ENCODE data around the gene ANKS6.

ANKS6 gene

DNA sequence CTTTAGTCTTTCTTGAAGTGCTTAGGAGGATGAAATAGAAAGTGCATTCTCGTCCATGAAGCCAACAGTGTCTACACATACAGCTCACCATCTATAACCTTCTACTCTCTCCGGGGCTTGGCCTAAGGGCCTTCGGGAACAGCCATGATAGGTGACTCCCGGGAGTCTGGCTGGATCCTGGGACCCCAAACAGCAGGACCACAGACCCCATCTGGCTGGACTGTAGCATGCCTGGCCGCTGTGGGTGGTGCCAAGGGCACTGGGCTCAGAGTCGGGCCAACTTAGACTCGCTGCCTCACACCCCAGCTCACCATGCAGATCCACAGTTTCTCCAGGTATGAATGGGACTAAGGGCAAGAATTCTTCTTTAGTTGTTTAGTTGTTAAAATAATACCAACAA is 104.0 kb downstream of the ANKS6 start:
- H3K4me2 ChIP-seq (ENCODE audit: low read length), result no peak overlapping the region
- no peak overlapping the region for H3K4me3 ChIP-seq (ENCODE audit: low read length)
- H3K36me3 ChIP-seq (ENCODE audit: control insufficient read depth, low read length), result no peaks in the 10 kb centered on the region
- H3K9me3 ChIP-seq (ENCODE audit: control insufficient read depth, insufficient read depth, low read length), result no peaks in the 10 kb centered on the region
- no peaks in the 10 kb centered on the region for H3F3A ChIP-seq (ENCODE audit: control insufficient read depth, insufficient read depth)
- no peak for TF ChIP-seq EZH2phosphoT487 (IDR thresholded peaks at IDR 0.05; ENCODE audit: borderline replicate concordance, low read length)
- TF ChIP-seq, protein P1, sequence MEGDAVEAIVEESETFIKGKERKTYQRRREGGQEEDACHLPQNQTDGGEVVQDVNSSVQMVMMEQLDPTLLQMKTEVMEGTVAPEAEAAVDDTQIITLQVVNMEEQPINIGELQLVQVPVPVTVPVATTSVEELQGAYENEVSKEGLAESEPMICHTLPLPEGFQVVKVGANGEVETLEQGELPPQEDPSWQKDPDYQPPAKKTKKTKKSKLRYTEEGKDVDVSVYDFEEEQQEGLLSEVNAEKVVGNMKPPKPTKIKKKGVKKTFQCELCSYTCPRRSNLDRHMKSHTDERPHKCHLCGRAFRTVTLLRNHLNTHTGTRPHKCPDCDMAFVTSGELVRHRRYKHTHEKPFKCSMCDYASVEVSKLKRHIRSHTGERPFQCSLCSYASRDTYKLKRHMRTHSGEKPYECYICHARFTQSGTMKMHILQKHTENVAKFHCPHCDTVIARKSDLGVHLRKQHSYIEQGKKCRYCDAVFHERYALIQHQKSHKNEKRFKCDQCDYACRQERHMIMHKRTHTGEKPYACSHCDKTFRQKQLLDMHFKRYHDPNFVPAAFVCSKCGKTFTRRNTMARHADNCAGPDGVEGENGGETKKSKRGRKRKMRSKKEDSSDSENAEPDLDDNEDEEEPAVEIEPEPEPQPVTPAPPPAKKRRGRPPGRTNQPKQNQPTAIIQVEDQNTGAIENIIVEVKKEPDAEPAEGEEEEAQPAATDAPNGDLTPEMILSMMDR (IDR thresholded peaks at IDR 0.05; ENCODE audit: low read depth, low read length, poor library complexity, severe bottlenecking), result no peak
- no peaks in the 10 kb centered on the region for H3K79me2 ChIP-seq (ENCODE audit: control insufficient read depth, low read length)
- peaks cover 14% of the 10 kb centered on the region; the same call in 1 of the 2 replicates for H3K27me3 ChIP-seq (ENCODE audit: control insufficient read depth, low read length)
- H4K20me1 ChIP-seq (ENCODE audit: control insufficient read depth, insufficient read depth, low read depth, low read length), result no peaks in the 10 kb centered on the region
- no peak overlapping the region for H3K27ac ChIP-seq (ENCODE audit: low read depth, low read length)
- no peaks in the 10 kb centered on the region for H3K9me2 ChIP-seq (replicated peaks; ENCODE audit: control insufficient read depth, low read length)
- H3K4me1 ChIP-seq (ENCODE audit: control insufficient read depth, low read length), result no peaks in the 10 kb centered on the region

DNA sequence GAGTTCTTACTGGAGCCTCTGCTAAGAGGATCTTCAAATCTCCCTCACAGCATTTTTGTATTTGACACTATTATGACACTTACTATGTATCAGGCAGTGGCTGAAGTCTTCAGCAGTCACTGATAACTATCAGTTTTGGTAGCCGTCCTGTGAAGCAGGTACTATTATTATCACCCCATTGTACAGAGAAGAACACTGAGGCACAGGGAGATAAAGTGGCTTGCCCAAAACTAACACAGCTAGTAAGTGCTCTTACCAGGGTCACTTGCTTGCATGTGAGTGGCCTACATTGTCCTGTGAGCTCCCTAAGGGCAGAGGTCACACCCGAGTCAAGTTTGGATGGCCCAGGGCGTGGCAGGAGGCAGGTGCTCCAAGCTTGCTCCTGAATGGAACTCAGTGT is 104.5 kb downstream of the ANKS6 start:
- no peaks in the 10 kb centered on the region for H3K9me3 ChIP-seq (ENCODE audit: control insufficient read depth, insufficient read depth, low read length)
- H4K20me1 ChIP-seq (ENCODE audit: control insufficient read depth, insufficient read depth, low read depth, low read length), result no peaks in the 10 kb centered on the region
- no peak overlapping the region for H3K27ac ChIP-seq (ENCODE audit: low read depth, low read length)
- no peaks in the 10 kb centered on the region for H3K79me2 ChIP-seq (ENCODE audit: control insufficient read depth, low read length)
- H3K36me3 ChIP-seq (ENCODE audit: control insufficient read depth, low read length), result no peaks in the 10 kb centered on the region
- no peaks in the 10 kb centered on the region for H3F3A ChIP-seq (ENCODE audit: control insufficient read depth, insufficient read depth)
- H3K4me3 ChIP-seq (ENCODE audit: low read length), result no peak overlapping the region
- no peaks in the 10 kb centered on the region for H3K9me2 ChIP-seq (replicated peaks; ENCODE audit: control insufficient read depth, low read length)
- H3K4me2 ChIP-seq (ENCODE audit: low read length), result no peak overlapping the region
- TF ChIP-seq, protein P1 (IDR thresholded peaks at IDR 0.05; ENCODE audit: low read depth, low read length, poor library complexity, severe bottlenecking), result no peak
- no peak for TF ChIP-seq EZH2phosphoT487 (IDR thresholded peaks at IDR 0.05; ENCODE audit: borderline replicate concordance, low read length)
- H3K27me3 ChIP-seq (ENCODE audit: control insufficient read depth, low read length), result peaks cover 14% of the 10 kb centered on the region; the same call in 1 of the 2 replicates
- H3K4me1 ChIP-seq (ENCODE audit: control insufficient read depth, low read length), result no peaks in the 10 kb centered on the region

DNA sequence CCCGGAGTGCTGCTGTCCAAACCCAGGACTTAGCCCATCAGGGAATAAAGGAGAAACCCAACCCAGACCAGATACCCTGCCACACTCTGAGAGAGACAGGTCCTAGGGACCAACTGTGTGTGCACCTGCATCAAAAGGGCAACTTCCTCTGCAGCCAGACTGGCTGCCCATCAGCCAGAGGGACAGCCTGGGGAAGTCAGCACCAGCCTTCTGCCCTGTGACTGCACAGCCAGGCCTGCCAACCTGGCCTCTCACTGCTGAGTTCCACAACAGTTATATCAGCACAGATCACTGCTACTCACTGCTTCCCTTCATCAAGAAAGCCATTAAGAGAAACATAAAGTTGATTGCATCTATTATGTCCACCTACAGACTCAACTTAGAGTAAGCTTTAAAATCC is 105.7 kb downstream of the ANKS6 start:
- Histone ChIP-seq H4K20me1 (ENCODE audit: control insufficient read depth, insufficient read depth, low read depth, low read length) (no peaks in the 10 kb centered on the region), H3K4me1 (ENCODE audit: control insufficient read depth, low read length) (no peaks in the 10 kb centered on the region), H3K9me3 (ENCODE audit: control insufficient read depth, insufficient read depth, low read length) (no peaks in the 10 kb centered on the region), H3K4me3 (ENCODE audit: low read length) (no peak overlapping the region), H3K27ac (ENCODE audit: low read depth, low read length) (no peak overlapping the region), H3K4me2 (ENCODE audit: low read length) (no peak overlapping the region), H3K9me2 (replicated peaks; ENCODE audit: control insufficient read depth, low read length) (no peaks in the 10 kb centered on the region), H3F3A (ENCODE audit: control insufficient read depth, insufficient read depth) (no peaks in the 10 kb centered on the region), H3K27me3 (ENCODE audit: control insufficient read depth, low read length) (peaks cover 14% of the 10 kb centered on the region; the same call in 1 of the 2 replicates), H3K36me3 (ENCODE audit: control insufficient read depth, low read length) (no peaks in the 10 kb centered on the region), H3K79me2 (ENCODE audit: control insufficient read depth, low read length) (no peaks in the 10 kb centered on the region)
- TF ChIP-seq, protein P1 (IDR thresholded peaks at IDR 0.05; ENCODE audit: low read depth, low read length, poor library complexity, severe bottlenecking), result no peak
- TF ChIP-seq EZH2phosphoT487 (IDR thresholded peaks at IDR 0.05; ENCODE audit: borderline replicate concordance, low read length), result no peak
